H9 (cell line): ENCODE results near the gene POP4. TPM values are rescaled to one million over a fixed set of nuclear protein-coding genes. Genes with fewer than 3 reads are reported as not detected.

Source experiments
- DNase-seq: peaks from one replicate; pipeline ENCODE4 v3.0.0-alpha.2; 2017
- H2AFZ ChIP-seq: one replicate; pipeline ENCODE4 v1.6.1; 2013; ENCODE audit warnings: mild to moderate bottlenecking, low read length, control low read depth, moderate library complexity
- H2AK5ac ChIP-seq: 2 replicates; pipeline ENCODE4 v1.6.1; 2013; ENCODE audit warnings: low read length, control low read depth, mixed read lengths; ENCODE audit not compliant: insufficient read length
- H2BK120ac ChIP-seq: one replicate; pipeline ENCODE4 v1.6.1; 2013; ENCODE audit warnings: low read depth, mild to moderate bottlenecking, low read length, control low read depth, inconsistent platforms; ENCODE audit not compliant: poor library complexity, severe bottlenecking
- H2BK12ac ChIP-seq: 2 replicates; pipeline ENCODE4 v1.6.1; 2013; ENCODE audit warnings: low read length, control low read depth, mixed read lengths, low read depth; ENCODE audit not compliant: insufficient read length
- H2BK15ac ChIP-seq: 2 replicates; pipeline ENCODE4 v1.6.1; 2013; ENCODE audit warnings: low read depth, low read length, control low read depth
- H2BK20ac ChIP-seq: one replicate; pipeline ENCODE4 v1.6.1; 2013; ENCODE audit warnings: low read depth, mild to moderate bottlenecking, low read length, control low read depth, inconsistent platforms; ENCODE audit not compliant: poor library complexity, severe bottlenecking
- H2BK5ac ChIP-seq: 2 replicates; pipeline ENCODE4 v1.6.1; 2013; ENCODE audit warnings: low read length, control low read depth, mixed read lengths; ENCODE audit not compliant: insufficient read length
- H3K14ac ChIP-seq: 2 replicates; pipeline ENCODE4 v1.6.1; 2013; ENCODE audit warnings: low read length, control low read depth; ENCODE audit not compliant: insufficient read depth
- H3K18ac ChIP-seq: 2 replicates; pipeline ENCODE4 v1.6.1; 2013; ENCODE audit warnings: low read depth, mild to moderate bottlenecking, mixed read lengths, low read length, control low read depth; ENCODE audit not compliant: insufficient read length
- H3K23ac ChIP-seq: 2 replicates; pipeline ENCODE4 v1.6.1; 2013; ENCODE audit warnings: low read length, control low read depth, mixed read lengths, low read depth; ENCODE audit not compliant: insufficient read length
- H3K23me2 ChIP-seq: 2 replicates; pipeline ENCODE4 v1.6.1; 2013; ENCODE audit warnings: low read depth, mild to moderate bottlenecking, mixed read lengths, low read length, control low read depth; ENCODE audit not compliant: insufficient read length, poor library complexity, severe bottlenecking
- H3K27ac ChIP-seq: 2 replicates; pipeline ENCODE4 v1.5.1; 2013; ENCODE audit warnings: low read length, control low read depth, mixed read lengths, low read depth; ENCODE audit not compliant: insufficient read length
- H3K27me3 ChIP-seq: 2 replicates; pipeline ENCODE4 v1.6.1; 2013; ENCODE audit warnings: low read length, control low read depth, inconsistent platforms; ENCODE audit not compliant: insufficient read depth
- H3K4ac ChIP-seq: 2 replicates; pipeline ENCODE4 v1.6.1; 2013; ENCODE audit warnings: low read depth, mild to moderate bottlenecking, control low read depth, inconsistent platforms, low read length, moderate library complexity
- H3K4me1 ChIP-seq: 2 replicates; pipeline ENCODE4 v1.6.1; 2013; ENCODE audit warnings: low read length, control low read depth, inconsistent platforms; ENCODE audit not compliant: insufficient read depth
- H3K4me2 ChIP-seq: 2 replicates; pipeline ENCODE4 v1.6.1; 2013; ENCODE audit warnings: low read length, control low read depth, mixed read lengths; ENCODE audit not compliant: insufficient read length, insufficient read depth
- H3K56ac ChIP-seq: 2 replicates; pipeline ENCODE4 v1.6.1; 2013; ENCODE audit warnings: low read depth, mild to moderate bottlenecking, mixed read lengths, low read length, control low read depth; ENCODE audit not compliant: insufficient read length
- H3K79me1 ChIP-seq: 2 replicates; pipeline ENCODE4 v1.6.1; 2013; ENCODE audit warnings: low read depth, mild to moderate bottlenecking, moderate library complexity, low read length, control low read depth, inconsistent platforms; ENCODE audit not compliant: insufficient read depth, poor library complexity, severe bottlenecking
- H3K79me2 ChIP-seq: 2 replicates; pipeline ENCODE4 v1.6.1; 2013; ENCODE audit warnings: low read length, control low read depth, inconsistent platforms; ENCODE audit not compliant: insufficient read depth
- H3K9ac ChIP-seq: 2 replicates; pipeline ENCODE4 v1.6.1; 2013; ENCODE audit warnings: low read length, control low read depth, mixed read lengths; ENCODE audit not compliant: insufficient read length; ENCODE audit errors: extremely low read depth
- H3K9me3 ChIP-seq: one replicate; pipeline ENCODE4 v1.6.1; 2013; ENCODE audit warnings: low read depth, low read length, inconsistent platforms; ENCODE audit not compliant: control insufficient read depth
- H3T11ph ChIP-seq: one replicate; pipeline ENCODE4 v1.6.1; 2013; ENCODE audit warnings: mild to moderate bottlenecking, low read length, control low read depth, inconsistent platforms
- H4K20me1 ChIP-seq: one replicate; pipeline ENCODE4 v1.6.1; 2013; ENCODE audit not compliant: control insufficient read depth, insufficient read length, insufficient read depth
- H4K5ac ChIP-seq: 2 replicates; pipeline ENCODE4 v1.6.1; 2013; ENCODE audit warnings: low read depth, mild to moderate bottlenecking, mixed read lengths, low read length, control low read depth; ENCODE audit not compliant: insufficient read length
- H4K8ac ChIP-seq: replicated peaks from 2 replicates; pipeline ENCODE4 v1.6.1; 2013; ENCODE audit warnings: low read length, control low read depth, mixed read lengths, low read depth; ENCODE audit not compliant: insufficient read length
- H4K91ac ChIP-seq: 2 replicates; pipeline ENCODE4 v1.6.1; 2013; ENCODE audit warnings: low read depth, mild to moderate bottlenecking, moderate library complexity, mixed read lengths, low read length, control low read depth; ENCODE audit not compliant: insufficient read length
- H3K27ac Mint-ChIP-seq, 3 experiments: 2 replicates in 2 of 3; 3 replicates in 1 of 3; pipeline ENCODE4 v1.8.0; 2020 to 2021; ENCODE audit warnings: mixed read lengths in 3 of 3, mild to moderate bottlenecking in 1 of 3, moderate library complexity in 1 of 3
- H3K27me3 Mint-ChIP-seq: 2 replicates; pipeline ENCODE4 v1.8.0; 2021; ENCODE audit warnings: low read depth, mild to moderate bottlenecking, moderate library complexity, mixed read lengths
- H3K36me3 Mint-ChIP-seq, 3 experiments: 2 replicates in 2 of 3; 3 replicates in 1 of 3; pipeline ENCODE4 v1.8.0; 2020 to 2021; ENCODE audit warnings: low read depth in 3 of 3, mixed read lengths in 3 of 3; ENCODE audit not compliant: insufficient read depth in 1 of 3
- H3K4me1 Mint-ChIP-seq, 2 experiments: 2 replicates each; pipeline ENCODE4 v1.8.0; 2020; ENCODE audit warnings: mixed read lengths in 2 of 2
- H3K4me3 Mint-ChIP-seq, 2 experiments: 2 replicates in 1 of 2; 3 replicates in 1 of 2; pipeline ENCODE4 v1.8.0; 2020 to 2021; ENCODE audit warnings: mild to moderate bottlenecking in 2 of 2, mixed read lengths in 2 of 2, moderate library complexity in 1 of 2
- H3K9me3 Mint-ChIP-seq, 2 experiments: 2 replicates in 1 of 2; 3 replicates in 1 of 2; pipeline ENCODE4 v1.8.0; 2020; ENCODE audit warnings: mild to moderate bottlenecking in 2 of 2, mixed read lengths in 2 of 2, moderate library complexity in 1 of 2
- CTCF ChIP-seq: fragments of 200-600 bp; sonication (generic); conservative IDR thresholded peaks from 3 replicates; pipeline ENCODE4 v1.8.0; 2021; ENCODE audit warnings: antibody characterized with exemption, mild to moderate bottlenecking
- WGBS: extraction: QIAGEN DNeasy Blood & Tissue Kit; methylation state at CpG from one replicate; pipeline ENCODE4 v1.1.7; 2013; ENCODE audit warnings: missing lambda C conversion rate, low lambda C conversion rate, mixed read lengths; ENCODE audit not compliant: insufficient read length; ENCODE audit errors: extremely low coverage; 5-methylcytosine and 5-hydroxymethylcytosine counted together
- total RNA-seq: library from RNA; stranded (reverse); gene quantifications from 2 replicates; pipeline ENCODE4 v1.2.1, GENCODE V29; 2021

POP4 gene
- total RNA-seq, 1 experiment from 2014 or later: 51.4 TPM

- no peak overlapping the region for H3K4ac ChIP-seq
- no peak overlapping the region for H2BK20ac ChIP-seq
- Mint-ChIP-seq H3K27me3 (peaks cover 11% of the 10 kb centered on the region), H3K4me1 (peaks cover 7 to 11% of the 10 kb centered on the region in 2 experiments), H3K4me3 (no peak overlapping the region), H3K27ac (no peak overlapping the region), H3K36me3 (peaks cover 0 to 2% (median 0%) of the 10 kb centered on the region in 3 experiments; a peak in 1 of 7 replicates), H3K9me3 (no peaks in the 10 kb centered on the region)
- H4K91ac ChIP-seq: no peak overlapping the region
- no peak overlapping the region for H3K14ac ChIP-seq
- H3K79me2 ChIP-seq: no peaks in the 10 kb centered on the region
- H3K27me3 ChIP-seq: no peaks in the 10 kb centered on the region
- no peak overlapping the region for H2BK120ac ChIP-seq
- H3K79me1 ChIP-seq: no peaks in the 10 kb centered on the region
- H2AFZ ChIP-seq: no peak overlapping the region
- no peak for DNase-seq
- no peak overlapping the region for H2BK12ac ChIP-seq
- H4K8ac ChIP-seq: no peak overlapping the region
- no peak overlapping the region for H2BK15ac ChIP-seq
- H3K4me1 ChIP-seq: peaks cover 4% of the 10 kb centered on the region; the same call in 1 of the 2 replicates
- H3K23me2 ChIP-seq: peaks cover 14% of the 10 kb centered on the region
- no peaks in the 10 kb centered on the region for H4K20me1 ChIP-seq
- H2BK5ac ChIP-seq: no peak overlapping the region
- H3K9ac ChIP-seq: no peak overlapping the region
- H3T11ph ChIP-seq: no peak overlapping the region
- H4K5ac ChIP-seq: no peak overlapping the region
- H3K27ac ChIP-seq: no peak overlapping the region
- no peak overlapping the region for H3K56ac ChIP-seq
- no peak overlapping the region for H2AK5ac ChIP-seq
- no peak for TF ChIP-seq CTCF
- H3K23ac ChIP-seq: no peak overlapping the region
- no peak overlapping the region for H3K18ac ChIP-seq
- no peak overlapping the region for H3K4me2 ChIP-seq
- no peaks in the 10 kb centered on the region for H3K9me3 ChIP-seq
- WGBS: no CpG with 5 or more reads among the region's 1 CpG
Observed at GRCh38 chr19:29662278-29662603, 56.2 kb downstream of the POP4 start.
